Spleen (tissue), 11 donors: Measurements from ENCODE around the gene GLRX. TPM values are rescaled to one million over a fixed set of nuclear protein-coding genes. Genes with fewer than 3 reads are reported as not detected.

Experiments used
- DNase-seq: peaks from one replicate; pipeline ENCODE4 v3.0.0-alpha.2; 2020
- H3K27ac ChIP-seq, 8 donors: fragments of 200-600 bp; sonication (generic) in 7 of 8; 1 replicate in 4 of 8; 2 replicates in 4 of 8; pipeline versions ENCODE4 v1.5.0 to v1.8.0; 2016 to 2021; ENCODE audit warnings: inconsistent platforms in 4 of 8, mild to moderate bottlenecking in 4 of 8, moderate library complexity in 1 of 8
- H3K27me3 ChIP-seq, 7 donors: fragments of 200-600 bp; sonication (generic) in 6 of 7; replicated peaks in 1 of 7; 1 replicate in 4 of 7; 2 replicates in 3 of 7; pipeline versions ENCODE4 v1.5.0 to v1.8.0; 2016 to 2021; ENCODE audit warnings: inconsistent platforms in 3 of 7, mild to moderate bottlenecking in 1 of 7
- H3K36me3 ChIP-seq, 6 donors: fragments of 200-600 bp; sonication (generic) in 5 of 6; 1 replicate in 4 of 6; 2 replicates in 2 of 6; pipeline versions ENCODE4 v1.5.0 to v1.8.0; 2016 to 2021; ENCODE audit warnings: inconsistent platforms in 2 of 6
- H3K4me1 ChIP-seq, 6 donors: fragments of 200-600 bp; sonication (generic) in 5 of 6; 1 replicate in 3 of 6; 2 replicates in 3 of 6; pipeline versions ENCODE4 v1.5.0 to v1.8.0; 2016 to 2021; ENCODE audit warnings: inconsistent platforms in 3 of 6
- H3K4me3 ChIP-seq, 8 donors: fragments of 200-600 bp; sonication (generic) in 7 of 8; 1 replicate in 4 of 8; 2 replicates in 4 of 8; pipeline versions ENCODE4 v1.5.0 to v1.8.0; 2016 to 2021; ENCODE audit warnings: inconsistent platforms in 4 of 8, mild to moderate bottlenecking in 4 of 8, moderate library complexity in 2 of 8
- H3K9me3 ChIP-seq, 8 donors: fragments of 200-600 bp; sonication (generic) in 7 of 8; 1 replicate in 4 of 8; 2 replicates in 4 of 8; pipeline versions ENCODE4 v1.5.0 to v1.8.0; 2016 to 2021; ENCODE audit warnings: inconsistent platforms in 4 of 8
- POLR2A ChIP-seq, 3 donors: fragments of 450-650 bp; IDR thresholded peaks; one replicate each; pipeline ENCODE4 v1.5.1; 2017; ENCODE audit warnings: antibody characterized with exemption in 3 of 3, mild to moderate bottlenecking in 1 of 3
- POLR2AphosphoS5 ChIP-seq, 3 donors: sonication (generic); formaldehyde crosslinking; IDR thresholded peaks; one replicate each; pipeline ENCODE4 v1.5.1; 2017; ENCODE audit warnings: antibody characterized with exemption in 3 of 3
- WGBS, 5 donors: extraction: QIAGEN DNeasy Blood & Tissue Kit in 3 of 5; methylation state at CpG; one replicate each; pipeline versions ENCODE4 v1.1.5 to v1.1.7; 2013 to 2018; 5-methylcytosine and 5-hydroxymethylcytosine counted together
- intact Hi-C: fragments of 100-400 bp; cut with DNase I; formaldehyde crosslinking; loops from one replicate; pipeline ENCODE4 v1.15.0; 2023; ENCODE audit warnings: low total_unique reads
- polyA plus RNA-seq, 3 donors: library from polyadenylated mRNA; stranded (reverse); fragments of 200-250 nt; gene quantifications; one replicate each; pipeline ENCODE4 v1.2.1, GENCODE V29; 2013
- total RNA-seq, 7 donors: library from RNA; depleted of rRNA in 3 of 7; stranded (reverse); fragments of >200 nt in 3 of 7; fragmentation: NEBNext Ultra II Directional in 4 of 7; extraction: Animal tissue kit (Norgen Biotek cat#: 25700) in 4 of 7; gene quantifications; one replicate each; pipeline versions ENCODE4 v1.1.0 to v1.2.1, GENCODE V29; 2016 to 2021
- TF ChIP-seq, protein P1 (sequence below), 11 experiments: fragments of 200-600 bp in 7 of 11; fragments of 450-650 bp in 4 of 11; sonication (generic) in 4 of 11; IDR thresholded peaks in 8 of 11; conservative IDR thresholded peaks in 3 of 11; 1 replicate in 7 of 11; 2 replicates in 4 of 11; pipeline versions ENCODE4 v1.4.0 to v1.8.0; 2016 to 2021; ENCODE audit warnings: antibody characterized with exemption in 11 of 11, inconsistent platforms in 4 of 11, mild to moderate bottlenecking in 1 of 11
- donor health status: healthy with polysubstance abuse.
- donor health status: DM: no; HTN: no; CAD: no; lungs with moderate emphysema.
- donor health status: DM: no; HTN: no; CAD: no.
- donor health status: Bipolar disorder and iron deficiency.
- donor health status: healthy.
- donor health status: DM: no; HTN: no; CAD: no.
- donor health status: DM: yes; HTN: yes; CAD: no.

The GLRX gene
- total and polyA plus RNA-seq, 10 donors, result 59.3 to 149 (median 88.2) TPM

DNA sequence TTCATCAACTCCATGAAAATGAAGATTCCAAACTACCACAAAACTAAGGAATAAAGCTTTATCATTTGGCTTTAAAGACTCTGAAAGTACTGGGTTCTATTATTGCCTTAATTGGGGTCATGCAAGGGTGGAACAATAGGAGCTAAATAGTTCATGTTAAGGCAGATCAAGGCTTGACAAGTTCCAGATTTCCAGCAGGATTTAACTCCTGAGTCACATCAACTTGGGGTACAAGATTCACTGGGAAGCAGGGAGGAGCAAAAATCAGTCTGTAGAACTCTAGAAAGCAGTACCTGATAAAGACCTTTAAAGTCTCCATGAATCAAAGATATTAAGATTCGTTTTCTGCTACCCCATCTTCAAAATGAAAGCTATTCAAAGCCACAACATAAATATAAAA is 41.9 kb upstream of the GLRX start:
- 82 to 90% (median 86%) methylated on average over 1 of the region's 1 CpG for WGBS, 5 donors
- H3K4me1 ChIP-seq, result peaks cover 4 to 42% (median 32%) of the 10 kb centered on the region in 6 donors
- H3K9me3 ChIP-seq, result no peaks in the 10 kb centered on the region
- no peak overlapping the region for H3K4me3 ChIP-seq
- TF ChIP-seq POLR2A (IDR thresholded peaks at IDR 0.05) (no peak), POLR2AphosphoS5 (IDR thresholded peaks at IDR 0.05) (no peak)
- TF ChIP-seq, protein P1, sequence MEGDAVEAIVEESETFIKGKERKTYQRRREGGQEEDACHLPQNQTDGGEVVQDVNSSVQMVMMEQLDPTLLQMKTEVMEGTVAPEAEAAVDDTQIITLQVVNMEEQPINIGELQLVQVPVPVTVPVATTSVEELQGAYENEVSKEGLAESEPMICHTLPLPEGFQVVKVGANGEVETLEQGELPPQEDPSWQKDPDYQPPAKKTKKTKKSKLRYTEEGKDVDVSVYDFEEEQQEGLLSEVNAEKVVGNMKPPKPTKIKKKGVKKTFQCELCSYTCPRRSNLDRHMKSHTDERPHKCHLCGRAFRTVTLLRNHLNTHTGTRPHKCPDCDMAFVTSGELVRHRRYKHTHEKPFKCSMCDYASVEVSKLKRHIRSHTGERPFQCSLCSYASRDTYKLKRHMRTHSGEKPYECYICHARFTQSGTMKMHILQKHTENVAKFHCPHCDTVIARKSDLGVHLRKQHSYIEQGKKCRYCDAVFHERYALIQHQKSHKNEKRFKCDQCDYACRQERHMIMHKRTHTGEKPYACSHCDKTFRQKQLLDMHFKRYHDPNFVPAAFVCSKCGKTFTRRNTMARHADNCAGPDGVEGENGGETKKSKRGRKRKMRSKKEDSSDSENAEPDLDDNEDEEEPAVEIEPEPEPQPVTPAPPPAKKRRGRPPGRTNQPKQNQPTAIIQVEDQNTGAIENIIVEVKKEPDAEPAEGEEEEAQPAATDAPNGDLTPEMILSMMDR (IDR thresholded peaks at IDR 0.05 in 8 of 11, conservative IDR thresholded peaks at IDR 0.05 in 3 of 11), result no peak
- intact Hi-C loops, result no loop called here
- H3K36me3 ChIP-seq, result no peaks in the 10 kb centered on the region
- DNase-seq, result no peak
- no peak overlapping the region for H3K27ac ChIP-seq
- H3K27me3 ChIP-seq, result no peaks in the 10 kb centered on the region

GRCh38 chr5:95863383-95863757 is 40.8 kb upstream of the GLRX start:
- TF ChIP-seq, protein P1 (IDR thresholded peaks at IDR 0.05 in 8 of 11, conservative IDR thresholded peaks at IDR 0.05 in 3 of 11), result no peak
- TF ChIP-seq POLR2AphosphoS5 (IDR thresholded peaks at IDR 0.05), result peak in 1 of 3 donors; percentile 38
- TF ChIP-seq POLR2A (IDR thresholded peaks at IDR 0.05), result no peak
- Histone ChIP-seq H3K9me3 (no peaks in the 10 kb centered on the region), H3K4me1 (peaks cover 0 to 42% (median 34%) of the 10 kb centered on the region in 6 donors), H3K36me3 (no peaks in the 10 kb centered on the region), H3K4me3 (no peak overlapping the region), H3K27ac (peak overlapping the region in 4 of 8 donors; percentile 28 to 79 (median 62)), H3K27me3 (no peaks in the 10 kb centered on the region)
- intact Hi-C loops, result no loop called here
- DNase-seq, result no peak
- WGBS, 5 donors, result 56 to 75% (median 62%) methylated on average over 4 of the region's 4 CpGs

GRCh38 chr5:95862671-95863382 is 40.3 kb upstream of the GLRX start:
- DNase-seq, result no peak
- 74 to 85% (median 78%) methylated on average over 8 of the region's 8 CpGs for WGBS, 5 donors
- intact Hi-C loops, result no loop called here
- Histone ChIP-seq H3K9me3 (no peaks in the 10 kb centered on the region), H3K36me3 (no peaks in the 10 kb centered on the region), H3K4me3 (no peak overlapping the region), H3K4me1 (peaks cover 0 to 48% (median 37%) of the 10 kb centered on the region in 6 donors), H3K27me3 (no peaks in the 10 kb centered on the region), H3K27ac (peak overlapping the region in 4 of 8 donors; percentile 28 to 79 (median 62))
- TF ChIP-seq, protein P1 (IDR thresholded peaks at IDR 0.05 in 8 of 11, conservative IDR thresholded peaks at IDR 0.05 in 3 of 11), result no peak
- TF ChIP-seq POLR2A (IDR thresholded peaks at IDR 0.05) (no peak), POLR2AphosphoS5 (IDR thresholded peaks at IDR 0.05) (no peak)

GRCh38 chr5:95861864-95862561 is 39.5 kb upstream of the GLRX start:
- Histone ChIP-seq H3K36me3 (no peaks in the 10 kb centered on the region), H3K27me3 (no peaks in the 10 kb centered on the region), H3K4me1 (peaks cover 0 to 54% (median 37%) of the 10 kb centered on the region in 6 donors), H3K4me3 (peak overlapping the region in 1 of 8 donors; percentile 38), H3K9me3 (no peaks in the 10 kb centered on the region), H3K27ac (peak overlapping the region in 5 of 8 donors; percentile 16 to 79 (median 60))
- TF ChIP-seq POLR2AphosphoS5 (IDR thresholded peaks at IDR 0.05) (no peak), POLR2A (IDR thresholded peaks at IDR 0.05) (no peak)
- WGBS, 5 donors, result 67 to 83% (median 74%) methylated on average over 8 of the region's 8 CpGs
- DNase-seq, result no peak
- intact Hi-C loops, result no loop called here
